GM12865 (cell line): ENCODE data around the gene PODNL1.

ENCODE experiments used
- DNase-seq: peaks from one replicate; pipeline ENCODE4 v3.0.0; 2010; ENCODE audit warnings: low read depth
- H3K4me3 ChIP-seq: 2 replicates; pipeline ENCODE4 v1.5.1; 2011; ENCODE audit warnings: mild to moderate bottlenecking, low read depth, low read length, control low read depth
- CTCF ChIP-seq: IDR thresholded peaks from 2 replicates; pipeline ENCODE4 v1.5.1; 2011; ENCODE audit warnings: low read length, control low read depth, low read depth, inconsistent platforms; ENCODE audit not compliant: insufficient read depth; ENCODE audit errors: missing control alignments

Gene PODNL1

GRCh38 chr19:13954185-13954584 lies 16.0 kb upstream of the PODNL1 start:
- H3K4me3 ChIP-seq = no peak overlapping the region
- DNase-seq = no peak
- TF ChIP-seq CTCF = no peak

DNA sequence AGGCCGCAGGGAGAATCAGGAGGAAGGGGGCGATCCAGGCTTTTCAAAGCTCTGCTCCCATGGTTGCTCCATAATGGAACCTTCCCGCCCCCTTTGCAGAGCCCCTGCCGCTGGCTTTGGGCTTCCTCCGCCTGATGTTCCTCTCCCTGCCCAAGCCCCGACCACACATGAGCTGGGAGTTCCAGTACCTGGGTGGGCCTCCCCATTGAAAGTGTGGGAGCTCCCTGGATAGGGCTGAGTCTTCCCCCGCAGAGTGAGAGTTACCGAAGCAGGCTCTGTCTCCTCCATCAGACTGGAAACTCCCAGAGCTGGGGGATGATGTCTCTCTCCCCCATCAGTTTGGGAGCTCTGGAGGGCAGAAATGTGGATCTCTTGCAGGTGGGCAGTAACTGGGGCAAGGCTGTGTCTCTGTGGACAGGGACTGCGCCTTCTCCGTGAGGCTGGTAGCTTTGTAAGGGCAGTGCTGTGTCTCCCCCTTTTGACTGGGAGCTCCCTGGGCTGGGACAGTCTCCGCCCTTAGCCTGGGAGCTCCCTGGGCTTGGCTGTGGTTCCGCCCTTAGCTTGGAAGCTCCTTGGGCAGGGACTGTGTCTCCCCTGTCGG lies 14.8 kb upstream of the PODNL1 start:
- peak overlapping the region; percentile 74 for H3K4me3 ChIP-seq
- TF ChIP-seq CTCF = no peak
- no peak for DNase-seq

GRCh38 chr19:13952154-13952930 lies 14.1 kb upstream of the PODNL1 start, which contains the start of gene DCAF15:
Gene DCAF15, plus strand, starts transcription at chr19:13952509. Its CDS starts 4 bp downstream, at chr19:13952513.
- TF ChIP-seq CTCF = no peak
- DNase-seq = peak; percentile 100
- H3K4me3 ChIP-seq = peak within 1 kb of the TSS; percentile 74

DNA sequence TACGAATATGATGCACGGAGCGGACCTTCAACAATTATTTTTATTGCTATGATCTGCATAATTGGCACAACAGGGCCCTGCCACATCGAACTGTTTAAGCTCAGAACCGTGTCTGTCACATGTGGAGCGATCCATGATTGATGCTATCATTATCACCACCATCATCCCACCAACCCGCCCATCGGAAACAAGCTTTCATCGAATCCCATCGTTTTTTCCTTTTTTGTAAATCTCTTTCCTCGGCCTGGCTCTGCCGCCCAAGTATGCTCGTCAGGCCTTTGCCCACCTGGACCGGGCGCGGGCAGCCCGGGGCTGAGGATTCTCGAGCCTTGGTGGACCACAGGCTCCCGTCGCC lies 13.6 kb upstream of the PODNL1 start:
- TF ChIP-seq CTCF = no peak

GRCh38 chr19:13951043-13951442 lies 12.8 kb upstream of the PODNL1 start:
- no peak for TF ChIP-seq CTCF
- no peak for DNase-seq
- H3K4me3 ChIP-seq = no peak overlapping the region

More for the DNA sequence above, 13.6 kb upstream of the PODNL1 start:
- peak overlapping the region; percentile 64 for H3K4me3 ChIP-seq
- no peak for DNase-seq

DNA sequence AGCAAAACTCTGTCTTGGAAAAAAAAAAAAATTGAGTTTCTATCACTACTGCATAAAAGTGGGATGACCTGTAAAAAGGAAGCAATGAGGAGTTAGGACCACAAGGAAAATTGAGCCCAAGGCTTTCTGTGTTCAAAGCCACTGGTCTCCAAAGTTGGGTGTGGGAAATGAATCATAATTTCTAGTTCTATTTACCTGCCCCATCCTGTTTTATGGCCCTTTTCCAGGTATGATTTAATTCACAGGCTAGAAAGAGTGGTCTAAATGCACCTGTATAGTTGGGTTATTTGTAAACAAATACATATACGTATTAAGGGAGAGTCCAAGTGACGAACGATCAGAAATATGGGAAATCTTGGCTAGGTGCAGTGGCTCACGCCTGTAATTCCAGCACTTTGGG lies 8.2 kb upstream of the PODNL1 start:
- no peak for TF ChIP-seq CTCF
- no peak for DNase-seq
- no peak overlapping the region for H3K4me3 ChIP-seq

DNA sequence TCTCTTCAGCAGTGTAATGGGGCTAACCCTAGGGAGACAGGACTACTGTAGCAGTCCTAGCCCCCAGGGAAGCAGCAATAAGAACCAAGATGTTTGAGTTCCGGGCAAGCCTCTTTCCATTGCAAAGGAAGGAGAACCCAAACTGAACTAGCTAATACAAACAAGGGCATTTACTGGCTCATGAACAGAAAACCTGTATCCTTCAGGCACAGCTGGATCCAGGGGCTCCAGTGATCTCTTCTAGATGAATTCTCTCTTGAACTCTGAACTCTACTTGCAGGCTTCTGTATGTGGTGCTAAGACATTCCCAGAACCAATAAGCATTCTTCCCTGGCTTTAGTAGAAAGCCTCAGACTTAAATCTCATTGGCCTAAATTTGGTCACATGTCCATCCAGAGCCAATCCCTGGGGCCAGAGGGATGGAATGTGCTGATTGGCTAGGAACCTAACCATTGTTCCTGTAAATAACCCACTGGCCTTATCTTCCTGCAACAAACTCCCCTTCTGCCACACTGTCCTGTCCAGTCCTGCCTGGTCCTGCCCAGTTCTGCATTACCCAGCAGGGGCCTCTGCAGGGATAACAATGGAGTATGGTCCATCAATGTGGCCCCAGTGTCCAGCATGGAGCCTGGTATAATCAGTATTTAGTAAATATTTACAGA lies 3.9 kb upstream of the PODNL1 start:
- no peak overlapping the region for H3K4me3 ChIP-seq
- peak; percentile 35 for DNase-seq
- no peak for TF ChIP-seq CTCF
